WERI-Rb-1 (cell line): ENCODE data around the gene HIRA.

Source experiments
- DNase-seq: peaks from one replicate; pipeline ENCODE4 v3.0.0-alpha.2; 2020
- H3K27ac ChIP-seq: fragments of 250-450 bp; sonication (Bioruptor Pico); 2 replicates; pipeline ENCODE4 v1.5.1; 2020; ENCODE audit warnings: mild to moderate bottlenecking, moderate library complexity
- H3K27me3 ChIP-seq: fragments of 250-450 bp; sonication (Bioruptor Pico); 2 replicates; pipeline ENCODE4 v1.5.1; 2021; ENCODE audit warnings: mild to moderate bottlenecking, low read depth, moderate library complexity; ENCODE audit not compliant: insufficient read depth, severe bottlenecking
- H3K36me3 ChIP-seq: fragments of 250-450 bp; sonication (Bioruptor Pico); 2 replicates; pipeline ENCODE4 v1.5.1; 2020; ENCODE audit warnings: mild to moderate bottlenecking, moderate library complexity
- H3K4me3 ChIP-seq: 2 replicates; pipeline ENCODE4 v1.5.1; 2011; ENCODE audit warnings: low read depth, mild to moderate bottlenecking, control low read depth, low read length
- H3K9me3 ChIP-seq: fragments of 250-450 bp; sonication (Bioruptor Pico); 2 replicates; pipeline ENCODE4 v1.5.1; 2021; ENCODE audit warnings: mild to moderate bottlenecking, moderate library complexity; ENCODE audit not compliant: severe bottlenecking
- TF ChIP-seq, protein P1 (sequence below): IDR thresholded peaks from 2 replicates; pipeline ENCODE4 v1.5.1; 2011; ENCODE audit warnings: low read depth, mild to moderate bottlenecking, control low read depth, inconsistent platforms, low read length

Gene HIRA

DNA sequence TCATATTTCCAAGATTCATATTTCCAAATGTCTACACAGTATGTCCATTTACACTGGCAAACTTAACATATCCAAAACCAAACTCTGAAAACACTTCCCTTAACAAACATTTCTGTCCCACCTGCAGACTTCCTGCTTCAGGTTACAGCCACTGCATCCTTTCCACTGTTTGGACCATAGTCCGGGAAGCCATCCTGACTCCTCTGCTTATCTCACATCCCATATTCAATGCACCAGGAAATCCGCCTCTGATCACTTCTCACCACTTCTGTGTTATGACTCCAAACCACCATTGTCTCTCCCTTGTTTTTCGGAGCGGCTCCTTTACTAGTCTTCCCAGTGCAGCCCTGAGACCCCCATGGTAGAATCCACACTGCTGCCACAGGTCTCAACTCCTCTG lies 30.1 kb downstream of the HIRA start:
- TF ChIP-seq, protein P1, sequence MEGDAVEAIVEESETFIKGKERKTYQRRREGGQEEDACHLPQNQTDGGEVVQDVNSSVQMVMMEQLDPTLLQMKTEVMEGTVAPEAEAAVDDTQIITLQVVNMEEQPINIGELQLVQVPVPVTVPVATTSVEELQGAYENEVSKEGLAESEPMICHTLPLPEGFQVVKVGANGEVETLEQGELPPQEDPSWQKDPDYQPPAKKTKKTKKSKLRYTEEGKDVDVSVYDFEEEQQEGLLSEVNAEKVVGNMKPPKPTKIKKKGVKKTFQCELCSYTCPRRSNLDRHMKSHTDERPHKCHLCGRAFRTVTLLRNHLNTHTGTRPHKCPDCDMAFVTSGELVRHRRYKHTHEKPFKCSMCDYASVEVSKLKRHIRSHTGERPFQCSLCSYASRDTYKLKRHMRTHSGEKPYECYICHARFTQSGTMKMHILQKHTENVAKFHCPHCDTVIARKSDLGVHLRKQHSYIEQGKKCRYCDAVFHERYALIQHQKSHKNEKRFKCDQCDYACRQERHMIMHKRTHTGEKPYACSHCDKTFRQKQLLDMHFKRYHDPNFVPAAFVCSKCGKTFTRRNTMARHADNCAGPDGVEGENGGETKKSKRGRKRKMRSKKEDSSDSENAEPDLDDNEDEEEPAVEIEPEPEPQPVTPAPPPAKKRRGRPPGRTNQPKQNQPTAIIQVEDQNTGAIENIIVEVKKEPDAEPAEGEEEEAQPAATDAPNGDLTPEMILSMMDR = no peak
- Histone ChIP-seq H3K36me3 (peaks cover 55% of the 10 kb centered on the region), H3K27me3 (no peaks in the 10 kb centered on the region), H3K4me3 (no peak overlapping the region), H3K27ac (no peak overlapping the region), H3K9me3 (no peaks in the 10 kb centered on the region)
- DNase-seq = no peak

DNA sequence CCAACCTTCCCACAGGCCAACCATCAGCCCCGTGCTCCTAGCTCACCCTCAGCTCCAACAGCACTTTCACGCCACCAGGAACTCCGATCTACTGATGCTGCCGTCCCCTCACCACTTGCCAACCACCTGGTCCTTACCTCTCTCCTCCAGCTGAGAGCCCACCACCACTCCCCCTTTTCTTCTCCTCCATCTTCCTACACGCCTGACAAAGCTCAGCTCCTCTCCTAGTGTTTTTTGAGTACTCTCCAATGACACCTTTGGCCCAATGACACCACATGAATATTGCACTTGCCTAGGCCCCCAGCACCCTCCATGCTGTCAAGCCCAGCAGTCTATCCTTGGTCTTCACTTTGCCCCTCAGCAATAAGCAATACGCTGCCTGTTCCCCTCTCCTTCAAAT lies 30.7 kb downstream of the HIRA start:
- peaks cover 54% of the 10 kb centered on the region for H3K36me3 ChIP-seq
- H3K9me3 ChIP-seq = no peaks in the 10 kb centered on the region
- no peak overlapping the region for H3K4me3 ChIP-seq
- no peak overlapping the region for H3K27ac ChIP-seq
- TF ChIP-seq, protein P1 = no peak
- no peak for DNase-seq
- H3K27me3 ChIP-seq = no peaks in the 10 kb centered on the region

DNA sequence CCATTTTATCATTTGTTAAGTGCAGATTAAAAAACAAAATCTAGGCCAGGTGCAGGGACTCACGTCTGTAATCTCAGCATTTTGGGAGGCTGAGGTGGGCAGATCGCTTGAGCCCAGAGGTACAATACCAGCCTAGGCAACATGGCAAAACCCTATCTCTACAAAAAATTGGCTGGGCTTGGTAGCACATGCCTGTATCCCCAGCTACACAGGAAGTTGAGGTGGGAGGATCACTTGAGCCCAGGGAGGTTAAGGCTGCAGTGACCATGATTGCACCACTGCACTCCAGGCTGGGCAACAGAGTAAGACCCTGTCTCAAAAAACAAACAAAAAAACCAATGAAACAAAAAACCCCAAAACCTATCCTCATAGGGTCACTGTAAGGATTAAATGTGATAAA lies 32.9 kb downstream of the HIRA start:
- no peaks in the 10 kb centered on the region for H3K9me3 ChIP-seq
- no peaks in the 10 kb centered on the region for H3K27me3 ChIP-seq
- TF ChIP-seq, protein P1 = no peak
- H3K27ac ChIP-seq = no peak overlapping the region
- no peak for DNase-seq
- H3K36me3 ChIP-seq = peaks cover 55% of the 10 kb centered on the region
- H3K4me3 ChIP-seq = no peak overlapping the region

DNA sequence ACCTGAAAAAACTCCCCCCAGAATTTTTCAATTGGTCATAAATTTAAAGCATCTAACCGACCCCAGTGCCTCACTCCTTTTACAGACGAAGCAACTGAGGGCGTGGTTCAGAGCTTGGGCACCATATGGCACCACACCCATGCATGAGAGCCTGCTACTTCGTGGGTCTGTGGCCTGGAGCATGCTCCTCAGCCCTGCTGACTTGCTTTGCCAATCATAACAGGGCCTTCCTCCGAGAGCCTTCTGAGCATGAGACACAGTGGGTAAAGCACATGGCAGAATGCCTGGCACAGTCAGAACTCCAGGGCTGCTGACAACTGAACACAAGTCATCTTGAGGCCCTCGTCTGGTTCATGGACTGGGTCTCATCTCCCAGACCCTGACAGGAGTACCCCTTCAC lies 33.3 kb downstream of the HIRA start:
- no peak overlapping the region for H3K27ac ChIP-seq
- no peak overlapping the region for H3K4me3 ChIP-seq
- H3K36me3 ChIP-seq = peaks cover 59% of the 10 kb centered on the region
- H3K9me3 ChIP-seq = no peaks in the 10 kb centered on the region
- TF ChIP-seq, protein P1 = no peak
- no peak for DNase-seq
- no peaks in the 10 kb centered on the region for H3K27me3 ChIP-seq

DNA sequence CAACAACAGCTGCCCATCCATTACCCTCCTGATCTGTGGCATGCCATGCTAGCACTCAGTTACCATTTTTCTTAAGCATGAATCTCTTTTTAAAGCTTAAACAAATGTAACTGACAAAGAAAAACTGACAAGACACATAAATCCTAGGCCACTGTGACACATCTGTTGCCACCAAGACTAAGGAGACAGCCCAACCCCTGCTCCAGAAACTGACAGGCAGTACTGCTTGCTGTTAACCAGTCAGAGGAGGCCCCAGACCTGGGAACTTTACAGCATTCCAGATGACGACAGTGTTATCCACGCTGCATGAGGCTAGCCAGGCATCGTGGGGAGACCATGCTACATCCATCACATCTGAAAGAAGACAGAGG lies 33.8 kb downstream of the HIRA start:
- H3K27ac ChIP-seq = no peak overlapping the region
- no peaks in the 10 kb centered on the region for H3K9me3 ChIP-seq
- peaks cover 61% of the 10 kb centered on the region for H3K36me3 ChIP-seq
- H3K4me3 ChIP-seq = no peak overlapping the region
- no peak for DNase-seq
- TF ChIP-seq, protein P1 = no peak
- H3K27me3 ChIP-seq = no peaks in the 10 kb centered on the region

DNA sequence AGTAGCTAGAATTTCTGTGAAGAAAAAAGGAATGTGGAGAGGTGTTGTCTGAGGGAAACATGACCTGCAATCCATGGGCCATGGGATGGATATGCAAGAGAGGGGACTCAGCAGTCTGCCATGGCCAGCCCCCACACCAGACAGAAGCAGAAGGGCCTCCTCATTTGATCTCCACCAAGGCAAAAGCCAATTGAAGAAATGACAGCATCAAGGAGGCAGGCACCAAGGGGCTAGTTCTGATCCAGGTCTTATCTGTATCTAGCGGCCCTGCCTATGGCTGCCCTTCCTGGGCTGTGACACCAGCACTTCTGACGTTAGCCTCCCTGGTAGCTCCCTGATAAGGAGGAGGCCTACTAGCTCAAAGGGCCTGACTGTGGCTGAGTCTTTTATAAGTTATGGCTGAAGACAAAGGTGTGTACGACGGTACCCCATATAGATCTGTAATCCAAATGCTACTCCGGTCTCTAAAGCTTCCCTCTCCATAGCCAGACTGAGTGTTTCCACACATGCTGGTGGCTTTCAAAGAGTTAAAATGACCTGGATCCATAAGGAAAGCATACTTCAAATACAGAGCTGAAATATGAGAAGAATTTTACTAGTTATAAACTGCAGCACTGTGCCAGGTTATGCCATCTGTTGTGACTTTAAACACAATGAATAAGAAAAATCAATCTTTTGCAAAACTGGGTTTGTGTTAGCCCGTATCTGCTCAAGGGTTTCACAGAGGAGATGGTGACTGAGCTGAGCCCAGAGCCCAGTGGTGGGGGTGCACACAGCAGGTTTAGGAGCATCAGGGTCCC lies 34.4 kb downstream of the HIRA start:
- Histone ChIP-seq H3K36me3 (peaks cover 66% of the 10 kb centered on the region), H3K27ac (no peak overlapping the region), H3K9me3 (no peaks in the 10 kb centered on the region), H3K4me3 (no peak overlapping the region), H3K27me3 (no peaks in the 10 kb centered on the region)
- TF ChIP-seq, protein P1 = no peak
- DNase-seq = no peak
